Subcutaneous adipose tissue (tissue), 4 donors: Measurements from ENCODE around the gene CNTNAP2. TPM values are rescaled to one million over a fixed set of nuclear protein-coding genes. Genes with fewer than 3 reads are reported as not detected.

Experiments used
- CTCF ChIP-seq: fragments of 450-650 bp; IDR thresholded peaks from one replicate; pipeline ENCODE4 v1.5.1; 2016; ENCODE audit warnings: low read depth, mild to moderate bottlenecking, control low read depth, antibody characterized with exemption, moderate library complexity
- total RNA-seq, 4 donors: library from RNA; depleted of rRNA; stranded (reverse); fragments of >200 nt; gene quantifications; one replicate each; pipeline ENCODE4 v1.1.0, GENCODE V29; 2016

The CNTNAP2 gene
- total RNA-seq, 4 donors from 2014 or later: not detected

GRCh38 chr7:147777309-147777708 is 1660.7 kb downstream of the CNTNAP2 start:
- no peak for TF ChIP-seq CTCF

DNA sequence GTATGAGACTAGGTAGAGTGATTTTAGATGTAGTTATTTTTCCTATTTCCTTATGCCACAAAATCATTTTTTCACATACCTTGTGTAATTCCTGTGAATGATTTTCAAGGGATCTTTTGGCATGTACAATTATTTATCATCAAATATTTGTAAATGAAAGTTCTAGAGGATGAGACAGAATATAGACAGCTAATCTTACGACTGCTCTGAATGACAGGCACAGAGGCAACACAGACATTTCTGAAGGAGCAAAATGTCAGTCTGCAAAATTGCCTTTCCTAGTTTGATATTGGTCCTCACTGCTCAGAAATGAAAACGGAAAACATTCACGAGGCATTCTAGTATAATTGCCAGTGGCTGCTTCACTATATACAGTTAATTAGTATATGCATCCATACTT is 1663.3 kb downstream of the CNTNAP2 start:
- TF ChIP-seq CTCF: no peak

GRCh38 chr7:147796581-147796980 is 1680.0 kb downstream of the CNTNAP2 start:
- no peak for TF ChIP-seq CTCF

GRCh38 chr7:147798001-147798400 is 1681.4 kb downstream of the CNTNAP2 start:
- no peak for TF ChIP-seq CTCF

GRCh38 chr7:147803151-147803550 is 1686.5 kb downstream of the CNTNAP2 start:
- TF ChIP-seq CTCF: no peak

DNA sequence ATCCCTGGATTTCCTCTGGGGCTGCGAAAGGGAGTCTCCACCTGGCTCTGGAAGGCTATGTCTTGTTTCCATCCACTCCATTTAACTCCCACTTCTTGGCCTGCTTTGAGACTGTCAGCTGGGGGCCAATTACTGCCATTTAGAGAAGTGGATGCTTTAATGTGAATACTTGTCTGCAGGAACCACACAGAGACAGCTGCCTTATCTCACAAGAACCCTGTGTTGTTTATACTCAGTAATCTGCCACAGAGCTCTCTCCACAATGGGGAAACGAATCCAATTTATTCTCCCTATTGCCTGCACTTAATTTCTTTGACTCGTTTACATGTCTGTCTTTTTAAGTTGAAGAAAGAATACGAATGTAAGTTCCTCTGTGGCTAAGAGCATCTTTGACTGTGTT is 1687.0 kb downstream of the CNTNAP2 start:
- TF ChIP-seq CTCF: no peak

DNA sequence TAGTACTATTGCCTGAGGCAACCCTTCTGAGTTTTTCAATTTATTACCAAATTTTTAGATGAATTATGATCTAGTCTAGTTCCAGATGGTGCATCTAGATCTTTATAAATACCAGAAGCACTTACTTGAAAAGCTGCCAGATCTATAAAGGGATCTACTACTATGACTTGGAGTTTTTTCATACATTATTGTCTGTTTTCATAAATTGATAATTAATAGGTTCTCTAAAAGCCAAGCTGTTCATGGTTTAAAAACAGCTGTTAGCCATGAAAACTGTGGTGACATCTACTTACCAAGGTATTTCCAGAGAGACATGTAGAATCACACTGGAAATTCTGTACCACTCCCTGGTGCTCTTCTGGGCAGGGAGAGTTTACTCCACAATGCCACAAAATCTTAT is 1687.4 kb downstream of the CNTNAP2 start:
- no peak for TF ChIP-seq CTCF
